ENCODE measurements around the gene APBA3.

APBA3 gene

GRCh38 chr19:3716147-3716668 lies 45.3 kb downstream of the APBA3 start:
- DNase-seq (ENCODE audit: low spot score) = no peak

GRCh38 chr19:3712663-3713611 lies 48.6 kb downstream of the APBA3 start:
- DNase-seq (ENCODE audit: low spot score) = no peak

GRCh38 chr19:3710265-3710812 lies 51.2 kb downstream of the APBA3 start:
- DNase-seq (ENCODE audit: low spot score) = no peak

- no peak for DNase-seq (ENCODE audit: low spot score)
These were observed 53.1 kb downstream of the APBA3 start, which contains the start of gene TJP3 for GRCh38 chr19:3708207-3708931. TJP3 (plus strand) TSS chr19:3708384; CDS start chr19:3728433, 20,049 bp downstream.

- no peak for DNase-seq (ENCODE audit: low spot score)
These were observed 53.7 kb downstream of the APBA3 start for GRCh38 chr19:3707868-3708206.

- DNase-seq (ENCODE audit: low spot score) = no peak
These were observed 60.3 kb downstream of the APBA3 start for GRCh38 chr19:3701200-3701599.
